Kidney (tissue), 14 donors: ENCODE data around the gene WDR7. TPM values are rescaled to one million over a fixed set of nuclear protein-coding genes. Genes with fewer than 3 reads are reported as not detected.

ENCODE experiments used
- DNase-seq, 5 donors: peaks; one replicate each; pipeline ENCODE4 v3.0.0-alpha.2; 2013 to 2020
- FAIRE-seq: peaks from 2 replicates; lab custom pipeline; 2012; peaks lifted over from hg19 to GRCh38; lab: Jason Lieb, UNC
- H3K27ac ChIP-seq, 2 donors: one replicate each; pipeline ENCODE4 v1.7.0; 2013; ENCODE audit warnings: low read depth in 2 of 2, low read length in 2 of 2, inconsistent platforms in 1 of 2
- H3K27me3 ChIP-seq: one replicate; pipeline ENCODE4 v1.7.1; 2013; ENCODE audit warnings: low read length, inconsistent platforms; ENCODE audit not compliant: control insufficient read depth, insufficient read depth
- H3K36me3 ChIP-seq, 3 donors: one replicate each; pipeline versions ENCODE4 v1.7.0 to v1.7.1; 2013; ENCODE audit warnings: low read length in 3 of 3, control low read depth in 1 of 3, inconsistent platforms in 1 of 3; ENCODE audit not compliant: insufficient read depth in 3 of 3, control insufficient read depth in 2 of 3
- H3K4me1 ChIP-seq, 3 donors: one replicate each; pipeline versions ENCODE4 v1.7.0 to v1.7.1; 2013; ENCODE audit warnings: low read length in 3 of 3, inconsistent platforms in 1 of 3, low read depth in 1 of 3; ENCODE audit not compliant: control insufficient read depth in 2 of 3, insufficient read depth in 2 of 3
- H3K4me3 ChIP-seq, 3 donors: one replicate each; pipeline versions ENCODE4 v1.7.0 to v1.8.1; 2013; ENCODE audit warnings: low read length in 3 of 3, control low read depth in 1 of 3, inconsistent platforms in 1 of 3
- H3K9ac ChIP-seq, 3 donors: one replicate each; pipeline versions ENCODE4 v1.7.0 to v1.7.1; 2013; ENCODE audit warnings: low read length in 3 of 3, control low read depth in 1 of 3, inconsistent platforms in 1 of 3
- H3K9me3 ChIP-seq, 3 donors: one replicate each; pipeline versions ENCODE4 v1.7.0 to v1.7.1; 2013; ENCODE audit warnings: low read length in 3 of 3, control low read depth in 1 of 3, inconsistent platforms in 1 of 3; ENCODE audit not compliant: control insufficient read depth in 2 of 3, insufficient read depth in 1 of 3
- intact Hi-C: fragments of 100-400 bp; cut with DNase I; formaldehyde crosslinking; loops from one replicate; pipeline ENCODE4 v1.11.1; 2022
- polyA plus RNA-seq: library from polyadenylated mRNA; stranded (reverse); fragments of 350-450 nt; fragmentation: Illumina TruSeq; extraction: RNeasy Lipid Tissue Mini Kit (QIAGEN cat#74804); gene quantifications from one replicate; pipeline ENCODE4 v1.2.3, GENCODE V29; 2014; ENCODE audit warnings: low read depth, low replicate concordance; ENCODE audit not compliant: insufficient read depth
- total RNA-seq: library from RNA; stranded (reverse); fragmentation: NEBNext Ultra II Directional; extraction: Animal tissue kit (Norgen Biotek cat#: 25700); gene quantifications from one replicate; pipeline ENCODE4 v1.2.1, GENCODE V29; 2021
- TF ChIP-seq, protein P1 (sequence below): IDR thresholded peaks from 3 replicates; pipeline ENCODE4 v1.5.1; 2012; ENCODE audit warnings: mild to moderate bottlenecking, moderate library complexity, borderline replicate concordance; ENCODE audit not compliant: insufficient read depth; ENCODE audit errors: extremely low read depth
- donor health status: control.
- donor health status: control.
- donor health status: control.
- donor health status: control.
- donor health status: control.
- donor health status: DM: yes; HTN: yes; CAD: no.
- donor health status: Normal renal cell carcinoma (clear cell type).

WDR7 gene
- total and polyA plus RNA-seq, 2 donors from 2014 or later = 7.3 to 34.4 TPM

DNA sequence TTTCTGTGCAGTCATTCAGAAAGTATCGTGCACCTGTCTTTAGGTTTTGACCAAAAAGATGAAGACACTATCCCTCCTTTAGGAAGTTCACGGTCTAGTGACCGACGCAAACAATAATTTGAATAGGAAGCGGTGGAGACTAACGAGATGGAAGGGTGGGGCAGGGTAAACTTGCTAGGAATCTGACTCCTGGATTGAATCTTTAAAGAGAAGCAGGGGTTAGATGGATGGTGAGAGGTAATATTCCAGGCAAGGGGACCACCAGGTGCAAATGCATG, 12.1 kb upstream of the WDR7 start:
- TF ChIP-seq, protein P1, sequence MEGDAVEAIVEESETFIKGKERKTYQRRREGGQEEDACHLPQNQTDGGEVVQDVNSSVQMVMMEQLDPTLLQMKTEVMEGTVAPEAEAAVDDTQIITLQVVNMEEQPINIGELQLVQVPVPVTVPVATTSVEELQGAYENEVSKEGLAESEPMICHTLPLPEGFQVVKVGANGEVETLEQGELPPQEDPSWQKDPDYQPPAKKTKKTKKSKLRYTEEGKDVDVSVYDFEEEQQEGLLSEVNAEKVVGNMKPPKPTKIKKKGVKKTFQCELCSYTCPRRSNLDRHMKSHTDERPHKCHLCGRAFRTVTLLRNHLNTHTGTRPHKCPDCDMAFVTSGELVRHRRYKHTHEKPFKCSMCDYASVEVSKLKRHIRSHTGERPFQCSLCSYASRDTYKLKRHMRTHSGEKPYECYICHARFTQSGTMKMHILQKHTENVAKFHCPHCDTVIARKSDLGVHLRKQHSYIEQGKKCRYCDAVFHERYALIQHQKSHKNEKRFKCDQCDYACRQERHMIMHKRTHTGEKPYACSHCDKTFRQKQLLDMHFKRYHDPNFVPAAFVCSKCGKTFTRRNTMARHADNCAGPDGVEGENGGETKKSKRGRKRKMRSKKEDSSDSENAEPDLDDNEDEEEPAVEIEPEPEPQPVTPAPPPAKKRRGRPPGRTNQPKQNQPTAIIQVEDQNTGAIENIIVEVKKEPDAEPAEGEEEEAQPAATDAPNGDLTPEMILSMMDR = no peak
- H3K4me1 ChIP-seq = peaks cover 0 to 5% (median 4%) of the 10 kb centered on the region in 3 donors
- no peaks in the 10 kb centered on the region for H3K9me3 ChIP-seq
- intact Hi-C loops = no loop called here
- peak overlapping the region; percentile 66 to 90 (median 79) for H3K9ac ChIP-seq
- H3K36me3 ChIP-seq = no peaks in the 10 kb centered on the region
- H3K27ac ChIP-seq = peak overlapping the region; percentile 52 to 82
- peak overlapping the region; percentile 92 to 95 (median 94) for H3K4me3 ChIP-seq
- DNase-seq (peak in 2 of 5 donors; percentile 37 to 39), FAIRE-seq (no peak)
- no peaks in the 10 kb centered on the region for H3K27me3 ChIP-seq

GRCh38 chr18:56639571-56639970, 11.6 kb upstream of the WDR7 start:
- no peak for FAIRE-seq
- Histone ChIP-seq H3K4me1 (peaks cover 0 to 5% (median 4%) of the 10 kb centered on the region in 3 donors), H3K9me3 (no peaks in the 10 kb centered on the region), H3K27ac (no peak overlapping the region), H3K36me3 (no peaks in the 10 kb centered on the region), H3K4me3 (no peak overlapping the region), H3K27me3 (no peaks in the 10 kb centered on the region), H3K9ac (no peak overlapping the region)
- intact Hi-C loops = no loop called here
- peak in 1 of 5 donors; percentile 54 for DNase-seq
- TF ChIP-seq, protein P1 = no peak

DNA sequence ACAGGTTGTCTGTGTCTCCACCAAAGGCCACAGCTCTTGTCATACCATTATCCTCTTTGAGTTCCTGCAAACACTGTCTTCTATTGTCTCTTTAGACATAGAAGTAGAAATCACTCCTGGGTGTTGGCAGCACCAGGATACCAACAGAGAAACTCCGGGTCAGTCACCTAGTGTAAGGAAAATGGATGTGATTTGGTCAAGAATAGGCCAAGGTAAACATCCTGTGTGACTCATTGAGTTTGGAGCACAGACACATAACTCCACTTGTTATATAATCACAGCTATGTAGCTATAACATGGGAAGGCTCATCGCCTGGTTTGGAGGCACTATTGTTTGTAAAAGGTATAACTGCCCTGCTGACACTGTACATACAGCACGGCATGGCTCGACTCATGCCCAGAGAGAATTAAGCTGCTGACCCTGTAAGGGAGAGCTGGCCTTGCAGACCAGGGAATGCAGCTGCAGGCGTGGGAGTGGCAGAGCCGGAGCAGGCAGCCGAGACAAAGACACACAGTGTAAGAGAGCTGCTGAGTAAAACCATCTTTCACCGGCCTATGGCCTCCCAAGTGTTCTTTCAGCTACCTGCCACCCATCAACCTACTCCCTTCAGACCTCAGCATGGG, 9.3 kb upstream of the WDR7 start:
- Histone ChIP-seq H3K9ac (no peak overlapping the region), H3K4me1 (peaks cover 0 to 5% (median 2%) of the 10 kb centered on the region in 3 donors), H3K27ac (no peak overlapping the region), H3K36me3 (no peaks in the 10 kb centered on the region), H3K27me3 (no peaks in the 10 kb centered on the region), H3K4me3 (no peak overlapping the region), H3K9me3 (no peaks in the 10 kb centered on the region)
- TF ChIP-seq, protein P1 = no peak
- FAIRE-seq (no peak), DNase-seq (peak in 4 of 5 donors; percentile 18 to 52 (median 34))
- intact Hi-C loops = no loop called here

DNA sequence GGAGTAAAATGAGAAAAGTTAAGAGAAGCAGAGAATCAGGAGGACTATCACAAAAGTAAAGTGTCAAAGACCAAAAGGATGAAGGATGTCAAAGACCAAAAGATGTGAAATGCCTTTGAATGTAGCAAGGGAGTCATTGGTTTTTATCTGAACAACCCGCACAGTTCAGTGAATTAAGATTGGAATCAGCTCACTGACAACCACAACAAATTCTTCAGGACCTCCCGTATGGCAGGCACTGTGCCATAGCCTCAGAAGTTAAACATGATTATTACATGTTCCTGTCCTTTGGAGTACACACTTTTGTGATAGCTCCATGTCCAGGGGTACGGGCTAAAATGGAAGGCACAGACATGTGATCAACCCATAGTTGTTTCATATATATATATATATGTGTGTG, 7.8 kb upstream of the WDR7 start:
- TF ChIP-seq, protein P1 = no peak
- Histone ChIP-seq H3K4me1 (peaks cover 0 to 5% (median 0%) of the 10 kb centered on the region in 3 donors), H3K27me3 (no peaks in the 10 kb centered on the region), H3K4me3 (no peak overlapping the region), H3K9me3 (no peaks in the 10 kb centered on the region), H3K9ac (no peak overlapping the region), H3K36me3 (no peaks in the 10 kb centered on the region), H3K27ac (no peak overlapping the region)
- DNase-seq = no peak
- FAIRE-seq = no peak
- intact Hi-C loops = no loop called here
